HepG2 (cell line): ENCODE results near the gene PSMB11. TPM values are rescaled to one million over a fixed set of nuclear protein-coding genes. Genes with fewer than 3 reads are reported as not detected.

ENCODE experiments used
- AFF4 ChIP-seq: sonication (generic); formaldehyde crosslinking; IDR thresholded peaks from 2 replicates; pipeline ENCODE4 v1.4.0; 2020; ENCODE audit warnings: missing genetic modification reagents
- ATAD3A ChIP-seq: sonication (generic); formaldehyde crosslinking; IDR thresholded peaks from 2 replicates; pipeline ENCODE4 v1.4.0; 2020; ENCODE audit warnings: missing genetic modification reagents
- ETS1 ChIP-seq: sonication (generic); formaldehyde crosslinking; IDR thresholded peaks from 2 replicates; pipeline ENCODE4 v1.4.0; 2020; ENCODE audit warnings: missing genetic modification reagents
- GMEB1 ChIP-seq: sonication (generic); formaldehyde crosslinking; IDR thresholded peaks from 2 replicates; pipeline ENCODE4 v1.5.1; 2020; ENCODE audit warnings: missing genetic modification reagents, mild to moderate bottlenecking, borderline replicate concordance
- KDM3A ChIP-seq: IDR thresholded peaks from 2 replicates; pipeline ENCODE4 v1.6.1; 2018; ENCODE audit warnings: low read depth, missing compliant biosample characterization
- POGK ChIP-seq: sonication (generic); formaldehyde crosslinking; conservative IDR thresholded peaks from 2 replicates; pipeline ENCODE4 v1.8.0; 2022; ENCODE audit warnings: mild to moderate bottlenecking, moderate library complexity, missing genetic modification reagents
- RBM39 ChIP-seq: fragments of 200-400 bp; formaldehyde crosslinking; IDR thresholded peaks from one replicate; pipeline ENCODE4 v1.6.1; 2018; ENCODE audit warnings: antibody characterized with exemption, mild to moderate bottlenecking, low read depth, low read length; ENCODE audit not compliant: poor library complexity, severe bottlenecking
- REXO4 ChIP-seq: sonication (generic); formaldehyde crosslinking; IDR thresholded peaks from 2 replicates; pipeline ENCODE4 v1.8.0; 2022; ENCODE audit warnings: missing genetic modification reagents, mild to moderate bottlenecking, borderline replicate concordance
- TEAD2 ChIP-seq: sonication (generic); formaldehyde crosslinking; IDR thresholded peaks from 2 replicates; pipeline ENCODE4 v1.9.0; 2021; ENCODE audit warnings: missing genetic modification reagents
- ZBTB7B ChIP-seq: sonication (generic); formaldehyde crosslinking; IDR thresholded peaks from 2 replicates; pipeline ENCODE4 v1.4.0; 2020; ENCODE audit warnings: missing genetic modification reagents
- ZKSCAN5 ChIP-seq: sonication (generic); formaldehyde crosslinking; IDR thresholded peaks from 2 replicates; pipeline ENCODE4 v1.5.1; 2020; ENCODE audit warnings: mild to moderate bottlenecking, missing genetic modification reagents
- ZMAT5 ChIP-seq: sonication (generic); formaldehyde crosslinking; IDR thresholded peaks from 2 replicates; pipeline ENCODE4 v1.5.0; 2020; ENCODE audit warnings: mild to moderate bottlenecking, low read depth, missing genetic modification reagents, borderline replicate concordance
- ZNF44 ChIP-seq: sonication (generic); formaldehyde crosslinking; IDR thresholded peaks from 2 replicates; pipeline ENCODE4 v1.5.1; 2020; ENCODE audit warnings: mild to moderate bottlenecking, missing genetic modification reagents
- ZNF615 ChIP-seq: sonication (generic); formaldehyde crosslinking; IDR thresholded peaks from 2 replicates; pipeline ENCODE4 v1.5.0; 2020; ENCODE audit warnings: mild to moderate bottlenecking, missing genetic modification reagents, borderline replicate concordance
- ZNF639 ChIP-seq: conservative IDR thresholded peaks from 2 replicates; pipeline ENCODE4 v1.6.1; 2018; ENCODE audit warnings: missing genetic modification reagents
- ZNF709 ChIP-seq: sonication (generic); formaldehyde crosslinking; IDR thresholded peaks from 2 replicates; pipeline ENCODE4 v1.5.0; 2020; ENCODE audit warnings: mild to moderate bottlenecking, missing genetic modification reagents
- ZNF816 ChIP-seq: sonication (generic); formaldehyde crosslinking; IDR thresholded peaks from 2 replicates; pipeline ENCODE4 v1.8.0; 2022; ENCODE audit warnings: missing genetic modification reagents, mild to moderate bottlenecking, borderline replicate concordance
- ZSCAN30 ChIP-seq: sonication (generic); formaldehyde crosslinking; IDR thresholded peaks from 2 replicates; pipeline ENCODE4 v1.5.0; 2020; ENCODE audit warnings: mild to moderate bottlenecking, missing genetic modification reagents
- polyA plus RNA-seq, 8 experiments: library from polyadenylated mRNA; depleted of rRNA in 3 of 8; stranded (reverse) in 7 of 8; unstranded in 1 of 8; fragments of >200 nt; fragmentation: Illumina TruSeq in 4 of 8; extraction: Trizol in 4 of 8; gene quantifications; 2 replicates each; pipeline versions ENCODE4 v1.2.1 to v1.2.3, GENCODE V29; 2011 to 2016; ENCODE audit warnings: low read depth in 4 of 8, missing spikeins in 1 of 8, mixed read lengths in 1 of 8; ENCODE audit not compliant: insufficient read depth in 1 of 8
- total RNA-seq, 5 experiments: library from RNA; depleted of rRNA; stranded (reverse); fragments of >200 nt; fragmentation: Illumina TruSeq; extraction: Trizol; gene quantifications; 2 replicates each; pipeline ENCODE4 v1.2.3, GENCODE V29; 2016; ENCODE audit warnings: low read depth in 1 of 5

The PSMB11 gene
- total and polyA plus RNA-seq, 2 of the 13 experiments (the other 11 are each of a cell fraction or from before 2014, with no cell fraction given), result not detected

GRCh38 chr14:23071244-23071920 lies 29.4 kb downstream of the PSMB11 start (continued):
- TF ChIP-seq GMEB1 (CRISPR knock-in tag) (0 out of 2 replicates have a peak, but pooled peaks have one; percentile 42), ZNF709 (peak; percentile 64; the same call in 1 of the 2 replicates), ZMAT5 (CRISPR knock-in tag) (no peak), ZNF816 (CRISPR knock-in tag) (peak; percentile 47; the same call in 1 of the 2 replicates), ZNF44 (CRISPR knock-in tag) (no peak; the same call in 1 of the 2 replicates), POGK (peak; percentile 90; the same call in 1 of the 2 replicates), RBM39 (peak; percentile 98), ATAD3A (no peak), ZNF639 (peak; percentile 54; the same call in 1 of the 2 replicates), ETS1 (CRISPR knock-in tag) (no peak), ZSCAN30 (CRISPR knock-in tag) (0 out of 2 replicates have a peak, but pooled peaks have one; percentile 40), REXO4 (no peak), TEAD2 (CRISPR knock-in tag) (no peak), AFF4 (CRISPR knock-in tag) (peak; percentile 94), ZKSCAN5 (CRISPR knock-in tag) (no peak; the same call in 1 of the 2 replicates), ZNF615 (peak; percentile 98), KDM3A (CRISPR knock-in tag) (peak; percentile 39; the same call in 1 of the 2 replicates), ZBTB7B (CRISPR knock-in tag) (0 out of 2 replicates have a peak, but pooled peaks have one; percentile 68)
